Prostate gland (tissue), 2 donors: Measurements from ENCODE around the gene AFAP1L1.

Experiments
- CTCF ChIP-seq, 4 experiments: fragments of 200-600 bp in 2 of 4; fragments of 450-650 bp in 2 of 4; sonication (generic) in 2 of 4; IDR thresholded peaks; 1 replicate in 3 of 4; 2 replicates in 1 of 4; pipeline ENCODE4 v1.5.1; 2016 to 2019; ENCODE audit warnings: antibody characterized with exemption in 4 of 4, mild to moderate bottlenecking in 2 of 4, moderate library complexity in 2 of 4
- POLR2A ChIP-seq: fragments of 450-650 bp; IDR thresholded peaks from one replicate; pipeline ENCODE4 v1.6.1; 2016; ENCODE audit warnings: antibody characterized with exemption, mild to moderate bottlenecking

GRCh38 chr5:149299451-149300054 is 27.9 kb downstream of the AFAP1L1 start:
- TF ChIP-seq CTCF (IDR thresholded peaks at IDR 0.05): no peak
- no peak for TF ChIP-seq POLR2A
